Measurements from ENCODE around the gene COBL.
A peak's percentile ranks its signal among the peaks of the same experiment; 100 is the strongest.

DNA sequence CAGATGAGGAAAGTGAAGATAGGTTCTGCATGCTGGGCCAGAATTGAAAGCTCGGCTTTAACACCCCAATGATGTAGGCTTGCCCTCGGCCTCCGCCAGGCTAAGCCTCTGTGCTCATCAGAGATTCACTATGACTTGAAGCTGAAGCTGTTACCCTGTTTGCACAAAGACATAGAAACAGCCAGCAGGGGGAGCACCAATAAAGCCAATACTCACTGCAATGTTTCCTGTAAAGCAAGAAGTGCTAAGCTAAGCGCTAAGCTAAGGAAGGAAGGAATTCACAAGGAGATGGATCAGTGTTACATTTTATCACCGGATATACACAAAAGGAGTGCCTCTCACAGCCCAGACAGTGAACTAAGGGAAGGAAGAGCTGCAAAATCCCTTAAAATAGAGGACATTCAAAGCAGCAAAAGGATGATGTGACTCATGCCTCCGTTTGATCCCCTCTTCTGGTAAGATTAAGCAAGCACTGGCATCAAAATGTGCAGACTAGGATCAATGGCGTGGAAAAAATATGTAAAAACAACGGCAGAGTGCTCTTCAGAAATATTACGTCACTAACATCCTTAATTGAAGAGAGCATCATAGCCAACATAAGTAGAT is 153.8 kb downstream of the COBL start:
- no peak for TF ChIP-seq NR2C1 (IDR thresholded peaks at IDR 0.05)
- TF ChIP-seq, protein P1, sequence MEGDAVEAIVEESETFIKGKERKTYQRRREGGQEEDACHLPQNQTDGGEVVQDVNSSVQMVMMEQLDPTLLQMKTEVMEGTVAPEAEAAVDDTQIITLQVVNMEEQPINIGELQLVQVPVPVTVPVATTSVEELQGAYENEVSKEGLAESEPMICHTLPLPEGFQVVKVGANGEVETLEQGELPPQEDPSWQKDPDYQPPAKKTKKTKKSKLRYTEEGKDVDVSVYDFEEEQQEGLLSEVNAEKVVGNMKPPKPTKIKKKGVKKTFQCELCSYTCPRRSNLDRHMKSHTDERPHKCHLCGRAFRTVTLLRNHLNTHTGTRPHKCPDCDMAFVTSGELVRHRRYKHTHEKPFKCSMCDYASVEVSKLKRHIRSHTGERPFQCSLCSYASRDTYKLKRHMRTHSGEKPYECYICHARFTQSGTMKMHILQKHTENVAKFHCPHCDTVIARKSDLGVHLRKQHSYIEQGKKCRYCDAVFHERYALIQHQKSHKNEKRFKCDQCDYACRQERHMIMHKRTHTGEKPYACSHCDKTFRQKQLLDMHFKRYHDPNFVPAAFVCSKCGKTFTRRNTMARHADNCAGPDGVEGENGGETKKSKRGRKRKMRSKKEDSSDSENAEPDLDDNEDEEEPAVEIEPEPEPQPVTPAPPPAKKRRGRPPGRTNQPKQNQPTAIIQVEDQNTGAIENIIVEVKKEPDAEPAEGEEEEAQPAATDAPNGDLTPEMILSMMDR (IDR thresholded peaks at IDR 0.05 in 2 of 3, conservative IDR thresholded peaks at IDR 0.05 in 1 of 3; ENCODE audit: control insufficient read depth in 2 of 3, extremely low read depth in 1 of 3, insufficient read depth in 1 of 3, low read depth in 3 of 3, low read length in 3 of 3): peak; percentile 82 to 85 (median 83)
- no peak for TF ChIP-seq NRF1 (conservative IDR thresholded peaks at IDR 0.05; ENCODE audit: low read depth, low read length)
- peak; percentile 74 for TF ChIP-seq RAD21 (IDR thresholded peaks at IDR 0.05; ENCODE audit: insufficient read depth, low read depth, low read length)
- TF ChIP-seq POLR2A (IDR thresholded peaks at IDR 0.05; ENCODE audit: low read depth, low read length): no peak
- no peak for TF ChIP-seq ASH2L (IDR thresholded peaks at IDR 0.05; ENCODE audit: borderline replicate concordance, low read depth)
- TF ChIP-seq, protein P2, sequence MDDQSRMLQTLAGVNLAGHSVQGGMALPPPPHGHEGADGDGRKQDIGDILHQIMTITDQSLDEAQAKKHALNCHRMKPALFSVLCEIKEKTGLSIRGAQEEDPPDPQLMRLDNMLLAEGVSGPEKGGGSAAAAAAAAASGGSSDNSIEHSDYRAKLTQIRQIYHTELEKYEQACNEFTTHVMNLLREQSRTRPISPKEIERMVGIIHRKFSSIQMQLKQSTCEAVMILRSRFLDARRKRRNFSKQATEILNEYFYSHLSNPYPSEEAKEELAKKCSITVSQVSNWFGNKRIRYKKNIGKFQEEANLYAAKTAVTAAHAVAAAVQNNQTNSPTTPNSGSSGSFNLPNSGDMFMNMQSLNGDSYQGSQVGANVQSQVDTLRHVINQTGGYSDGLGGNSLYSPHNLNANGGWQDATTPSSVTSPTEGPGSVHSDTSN (IDR thresholded peaks at IDR 0.05; ENCODE audit: insufficient replicate concordance, low read depth, low read length): no peak

Measured in GM12878 (cell line).